Right renal pelvis (tissue), 4 donors: ENCODE measurements around the gene PRKX. TPM values are rescaled to one million over a fixed set of nuclear protein-coding genes. Genes with fewer than 3 reads are reported as not detected.
"Not testable (repeated sequence)": the region's sequence is repeated elsewhere in the genome, so short reads cannot be mapped to it uniquely, and the experiment has no call there.

Source experiments
- DNase-seq, 4 donors: peaks; one replicate each; pipeline ENCODE4 v3.0.0-alpha.2; 2013; ENCODE audit warnings: low read depth in 4 of 4, low spot score in 3 of 4, missing footprints in 1 of 4
- polyA plus RNA-seq, 4 donors: library from polyadenylated mRNA; unstranded; fragments of 120-200 nt; gene quantifications; one replicate each; pipeline ENCODE4 v1.2.1, GENCODE V29; 2013; ENCODE audit not compliant: insufficient read length in 4 of 4

The PRKX gene
- polyA plus RNA-seq, 4 donors: 11.9 to 16.3 (median 13.8) TPM

GRCh38 chrX:3663576-3664250 is 49.7 kb downstream of the PRKX start:
- not testable (repeated sequence) for DNase-seq

DNA sequence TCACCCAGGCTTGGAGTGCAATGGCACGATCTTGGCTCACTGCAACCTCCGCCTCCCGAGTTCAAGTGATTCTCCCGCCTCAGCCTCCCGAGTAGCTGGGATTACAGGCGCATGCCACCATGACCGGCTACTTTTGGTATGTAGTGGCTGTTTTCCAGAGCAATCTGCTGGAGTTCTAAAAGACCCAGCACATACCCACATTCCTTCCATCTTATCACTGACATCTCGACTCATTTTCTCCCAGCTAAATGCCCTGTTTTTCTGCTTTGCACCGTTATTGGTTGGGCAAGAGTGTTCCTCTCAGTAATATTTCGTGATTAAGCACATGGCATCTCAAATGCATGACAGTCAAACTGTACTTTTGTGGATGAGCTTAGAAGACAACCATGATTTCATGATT is 53.7 kb downstream of the PRKX start:
- no peak for DNase-seq

- DNase-seq: no peak
Observed at GRCh38 chrX:3655181-3655580, 58.3 kb downstream of the PRKX start.

DNA sequence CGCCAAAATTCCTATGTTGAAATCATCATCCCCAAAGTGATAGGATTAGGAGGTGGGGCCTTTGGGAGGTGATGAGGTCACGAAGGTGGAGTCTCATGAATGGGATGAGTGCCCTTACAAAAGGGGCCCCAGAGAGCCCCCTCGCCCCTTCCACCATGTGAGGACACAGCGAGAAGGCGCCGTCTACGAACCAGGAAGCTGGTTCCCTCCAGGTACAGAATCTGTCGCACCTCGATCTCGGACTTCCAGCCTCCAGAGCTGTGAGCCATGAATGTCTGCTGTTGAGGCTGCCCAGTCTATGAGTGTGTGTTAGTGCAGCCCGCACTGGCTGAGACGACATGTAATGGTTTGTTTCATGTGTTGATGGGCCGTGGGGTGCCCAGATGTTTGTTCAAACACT is 60.3 kb downstream of the PRKX start:
- DNase-seq: no peak

DNA sequence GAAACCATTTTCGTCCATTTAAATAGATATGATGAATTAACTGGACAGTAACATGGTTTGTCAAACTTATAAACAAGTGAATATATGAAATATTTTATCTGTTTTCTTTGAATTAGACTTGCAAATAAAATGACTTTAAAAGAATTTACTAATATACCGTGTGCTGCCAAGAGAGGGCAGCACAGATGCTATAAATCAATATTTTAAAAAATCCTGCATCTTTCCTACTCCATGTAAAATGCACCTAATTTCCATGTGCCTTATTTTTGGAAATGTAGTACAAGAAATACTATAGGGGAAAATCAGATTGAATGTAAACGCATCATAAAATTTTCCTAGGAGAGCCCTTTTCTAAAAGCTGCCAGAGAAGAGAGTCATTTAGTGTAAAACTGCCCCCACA is 62.2 kb downstream of the PRKX start:
- peak in 1 of 4 donors; percentile 3 for DNase-seq

DNA sequence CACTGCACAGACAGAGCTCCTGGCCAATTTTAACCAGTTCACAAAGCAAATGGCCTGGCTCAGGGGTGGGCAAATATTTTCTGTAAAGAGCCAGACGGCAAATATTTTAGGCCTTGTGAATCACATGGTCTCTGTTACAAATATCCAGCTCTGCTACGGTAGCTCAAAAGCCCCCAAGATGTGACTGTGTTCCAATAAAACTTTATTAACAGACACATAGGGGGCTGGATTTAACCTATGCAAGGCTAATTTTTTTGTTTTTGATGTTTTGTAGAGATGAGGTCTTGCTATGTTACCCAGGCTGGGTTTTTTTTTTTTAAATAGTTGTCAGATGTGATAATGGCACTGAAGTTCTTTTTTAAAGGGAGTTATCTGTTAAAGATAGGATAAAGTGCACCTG is 65.4 kb downstream of the PRKX start:
- no peak for DNase-seq

GRCh38 chrX:3639858-3640631 is 73.4 kb downstream of the PRKX start:
- not testable (repeated sequence) for DNase-seq

- DNase-seq: no peak
Observed at GRCh38 chrX:3639236-3639635, 74.2 kb downstream of the PRKX start.

DNA sequence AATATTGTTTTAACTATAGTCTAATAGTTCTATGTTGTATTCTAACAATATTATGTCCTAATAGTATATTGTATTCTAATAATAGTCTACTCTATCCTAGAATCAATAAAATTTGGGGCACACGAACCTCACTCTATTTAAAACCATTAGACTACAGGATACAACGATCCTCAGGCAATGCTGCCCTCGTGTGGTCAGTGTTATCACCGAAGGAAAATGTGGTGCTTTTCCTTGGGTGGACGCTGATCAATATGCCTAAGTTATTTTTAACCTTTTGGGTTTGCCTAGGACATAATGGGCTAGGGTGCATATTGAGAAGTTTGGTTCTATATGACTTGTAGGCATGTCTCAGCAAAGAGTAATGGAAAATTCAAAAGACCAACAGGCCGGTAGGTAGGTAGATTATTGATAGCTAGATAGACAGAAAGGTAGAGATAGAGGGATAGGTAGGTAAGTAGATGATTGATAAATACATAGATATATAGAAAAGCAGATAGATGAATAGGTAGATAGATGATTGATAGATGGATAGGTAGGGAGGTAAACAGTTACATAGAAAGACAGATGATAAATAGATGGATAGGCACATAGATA is 75.1 kb downstream of the PRKX start:
- DNase-seq: no peak

DNA sequence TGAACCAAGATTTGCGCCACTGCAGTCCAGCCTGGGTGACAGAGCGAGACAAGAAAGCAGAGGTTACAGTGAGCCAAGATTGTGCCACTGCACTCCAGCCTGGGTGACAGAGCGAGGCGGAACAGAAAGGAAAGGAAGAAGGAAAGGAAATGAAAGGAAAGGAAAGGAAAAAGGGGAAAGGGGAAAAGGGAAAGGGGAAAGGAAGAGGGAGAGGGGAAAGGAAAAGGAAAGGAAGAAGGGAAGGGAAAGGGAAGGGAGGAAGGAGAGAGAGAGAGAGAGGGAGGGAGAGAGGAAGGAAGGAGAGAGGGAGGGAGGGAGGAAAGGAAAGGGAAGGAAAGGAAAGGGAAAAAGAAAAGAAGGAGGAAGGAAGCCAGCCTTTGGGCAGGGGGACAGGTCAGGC is 76.6 kb downstream of the PRKX start:
- DNase-seq: no peak

DNA sequence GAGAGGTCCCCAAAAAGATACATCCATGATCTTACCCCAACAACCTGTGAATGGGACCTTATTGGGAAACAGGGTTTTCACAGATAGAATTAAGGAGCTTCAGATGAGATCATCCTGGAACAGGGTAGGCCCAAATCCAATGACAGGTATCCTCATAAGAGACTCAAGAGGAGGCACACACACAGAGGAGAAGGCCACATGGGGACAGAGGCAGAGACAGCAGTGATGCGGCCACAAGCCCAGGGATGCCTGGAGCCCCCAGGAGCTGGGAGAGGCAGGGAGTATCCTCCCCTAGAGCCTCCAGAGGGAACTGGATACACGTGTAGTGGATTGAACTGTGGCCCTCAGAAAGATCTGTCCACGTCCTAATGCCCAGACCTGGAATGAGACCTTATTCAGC is 82.3 kb downstream of the PRKX start:
- DNase-seq: no peak

GRCh38 chrX:3627594-3627993 is 85.9 kb downstream of the PRKX start:
- DNase-seq: no peak

DNA sequence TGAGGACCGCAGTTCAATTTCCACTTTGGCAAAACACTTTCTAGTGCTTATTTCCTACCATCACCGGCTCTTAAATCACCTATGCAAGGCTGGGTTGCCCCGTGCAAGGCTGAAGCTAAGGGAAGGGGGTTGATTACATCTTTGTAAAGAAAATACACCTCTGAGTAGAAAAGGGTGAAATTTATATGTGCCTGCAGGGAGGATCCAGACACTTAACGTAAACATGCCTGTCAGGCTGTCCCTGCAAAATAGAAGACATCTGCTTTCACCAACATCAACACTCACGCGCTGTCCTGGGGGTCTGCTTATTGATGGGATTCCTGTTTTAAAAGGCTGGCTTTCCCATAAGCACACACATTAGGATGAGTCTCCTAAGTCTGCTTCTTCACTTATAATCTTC is 92.0 kb downstream of the PRKX start:
- no peak for DNase-seq

GRCh38 chrX:3611744-3612143 is 101.7 kb downstream of the PRKX start:
- DNase-seq: not testable (repeated sequence)

GRCh38 chrX:3609810-3610209 is 103.6 kb downstream of the PRKX start:
- DNase-seq: no peak

DNA sequence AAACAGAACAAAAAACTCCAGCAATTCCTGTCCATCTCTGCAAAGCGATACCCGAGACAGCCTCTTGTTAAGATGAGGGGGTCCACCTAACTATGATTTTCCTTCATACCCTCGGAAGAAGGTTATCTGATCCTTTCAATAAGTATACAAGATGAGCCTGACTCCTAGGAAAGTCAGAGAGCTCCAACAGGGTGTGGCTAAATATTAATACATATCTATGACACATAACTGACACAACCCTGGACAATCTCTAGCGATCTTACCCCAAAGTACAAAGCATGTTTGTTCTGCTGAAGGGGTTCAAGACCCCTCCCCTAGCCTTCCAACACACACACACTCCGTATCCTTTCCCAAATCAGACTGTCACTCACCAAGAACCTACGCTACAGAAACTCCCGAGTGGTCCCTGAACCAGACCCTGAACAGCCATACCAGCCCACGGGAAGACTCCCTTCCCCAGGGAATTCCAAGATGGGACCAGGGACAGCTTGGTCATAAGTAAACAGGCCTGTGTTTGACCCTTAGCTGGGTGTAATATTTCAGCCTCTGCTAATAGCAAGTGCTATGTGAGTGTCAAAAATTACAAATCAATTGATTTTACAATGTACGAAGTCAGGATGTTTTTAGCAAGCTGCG is 110.3 kb downstream of the PRKX start:
- no peak for DNase-seq

GRCh38 chrX:3599802-3600430 is 113.5 kb downstream of the PRKX start:
- no peak for DNase-seq

- no peak for DNase-seq
Observed at GRCh38 chrX:3598709-3599108, 114.7 kb downstream of the PRKX start.

DNA sequence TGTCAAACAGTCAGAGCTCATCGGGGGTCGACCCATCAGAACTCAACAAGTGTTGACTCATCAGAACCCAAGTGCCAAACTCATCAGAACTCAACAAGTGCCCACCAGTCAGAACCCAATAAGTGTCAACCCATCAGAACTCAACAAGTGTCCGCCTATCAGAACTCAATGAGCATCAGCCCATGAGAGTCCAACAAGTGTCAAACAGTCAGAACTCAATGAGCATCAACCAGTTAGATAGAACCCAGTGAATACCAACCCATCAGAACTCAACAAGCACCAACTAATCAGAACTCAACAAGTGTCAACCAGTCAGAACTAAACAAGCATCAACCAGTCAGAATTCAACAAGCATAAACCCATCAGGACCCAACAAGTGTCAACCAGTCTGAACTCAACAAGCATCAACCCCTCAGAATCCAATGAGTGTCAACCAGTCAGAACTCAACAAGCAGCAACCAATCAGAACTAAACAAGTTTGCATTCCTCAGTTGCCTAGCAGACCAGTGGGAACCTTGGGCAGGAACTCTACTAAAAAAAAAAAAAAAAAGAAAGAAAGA is 115.3 kb downstream of the PRKX start:
- no peak for DNase-seq

DNA sequence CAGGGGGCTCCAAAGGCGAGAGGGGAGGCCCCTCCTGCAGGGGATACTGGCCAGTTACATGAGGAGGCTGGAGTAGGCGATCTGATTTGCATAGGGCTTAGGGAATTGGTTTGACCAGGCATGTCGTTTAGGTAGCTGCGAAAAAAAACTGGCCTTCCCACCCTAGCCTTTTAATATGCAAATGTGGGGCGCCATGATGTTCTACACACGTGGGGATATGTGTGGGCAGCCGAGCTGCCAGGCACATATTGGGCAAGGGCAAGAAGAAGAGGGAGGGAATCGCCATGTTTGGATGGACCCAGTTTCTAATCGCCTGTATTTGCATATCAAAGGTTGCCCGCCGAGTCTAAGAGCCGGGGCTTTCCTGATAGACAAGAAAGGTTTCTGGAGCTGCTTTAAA is 121.3 kb downstream of the PRKX start:
- no peak for DNase-seq

- no peak for DNase-seq
Observed at GRCh38 chrX:3589474-3589873, 124.0 kb downstream of the PRKX start.
